ENCODE data around the gene LRRC75B.
"Not testable (repeated sequence)": the region's sequence is repeated elsewhere in the genome, so short reads cannot be mapped to it uniquely, and the experiment has no call there.

GRCh38 chr22:24631430-24632122 is 38.7 kb upstream of the LRRC75B start:
- not testable (repeated sequence) for TF ChIP-seq CTCF (IDR thresholded peaks at IDR 0.05; ENCODE audit: poor library complexity, severe bottlenecking); EP300 (conservative IDR thresholded peaks at IDR 0.05; ENCODE audit: poor library complexity, severe bottlenecking); EZH2 (IDR thresholded peaks at IDR 0.05; ENCODE audit: borderline replicate concordance, insufficient read depth, low read length, poor library complexity, severe bottlenecking); REST (IDR thresholded peaks at IDR 0.05; ENCODE audit: borderline replicate concordance); POLR2AphosphoS5 (IDR thresholded peaks at IDR 0.05); TAF1 (IDR thresholded peaks at IDR 0.05; ENCODE audit: low read depth); RAD21 (conservative IDR thresholded peaks at IDR 0.05)

Measured in neural cell (in vitro differentiated cells).